Smooth muscle cell of the coronary artery (primary cell): ENCODE results near the gene BAIAP3. TPM values are rescaled to one million over a fixed set of nuclear protein-coding genes. Genes with fewer than 3 reads are reported as not detected.

Experiments used
- total RNA-seq: library from RNA; depleted of rRNA; stranded (reverse); fragments of >200 nt; gene quantifications from 2 replicates; pipeline ENCODE4 v1.2.3, GENCODE V29; 2014; ENCODE audit warnings: low replicate concordance

BAIAP3 gene
- total RNA-seq = 0.60 TPM in 1 of 2 replicates, not detected in the other

DNA sequence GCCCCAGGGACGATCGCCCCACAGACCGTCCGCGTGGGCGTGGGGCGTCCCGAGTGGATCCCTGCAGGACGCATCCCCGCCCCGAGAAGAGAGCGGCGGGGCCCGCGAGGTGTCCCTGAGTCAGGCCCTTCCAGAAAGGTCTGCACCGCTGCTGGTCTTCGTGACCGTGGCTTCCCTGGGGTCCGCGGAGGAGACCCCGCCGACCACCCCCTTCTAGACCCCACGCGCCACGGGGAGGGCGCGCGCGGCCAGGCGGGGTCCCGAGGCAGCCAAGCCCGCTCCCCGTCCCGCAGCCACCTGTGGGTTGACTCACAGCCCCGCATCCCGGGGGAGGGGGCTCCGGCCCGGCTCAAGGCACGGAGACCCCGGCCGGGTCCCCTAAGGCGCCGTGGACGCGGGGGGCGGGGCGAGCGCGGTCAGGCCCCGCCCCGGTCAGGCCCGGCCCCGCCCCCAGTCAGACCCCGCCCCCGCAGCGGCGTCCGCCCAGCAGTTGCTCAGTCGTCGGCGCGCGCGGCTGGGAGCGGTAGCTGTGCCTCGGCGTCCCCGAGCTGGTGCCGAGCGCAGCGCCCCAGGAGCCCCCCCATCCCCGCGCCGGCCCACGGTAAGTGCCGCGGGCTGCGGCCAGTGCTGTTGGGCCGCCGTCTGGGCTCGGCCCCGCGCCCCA lies at the start of gene BAIAP3:
Gene BAIAP3 (plus strand): TSS at position 497 of the 664 bp plus-strand sequence. CDS start 4,905 bp downstream, outside the sequence.

GRCh38 chr16:1308977-1309885 lies 24.2 kb upstream of the BAIAP3 start, which contains the start of gene UBE2I:
TSS of gene UBE2I (plus strand) at chr16:1309636. CDS start at chr16:1314031, 4,395 bp downstream.

GRCh38 chr16:1351582-1352362 lies 18.3 kb downstream of the BAIAP3 start, which contains the start of the genes GNPTG and TSR3:
TSS of gene GNPTG (plus strand) at chr16:1351931. CDS start at chr16:1351966, 35 bp downstream.
TSS of gene TSR3 (minus strand) at chr16:1351878. CDS start at chr16:1351804, 74 bp downstream.

Other genes with a start within 250 kb of the BAIAP3 start
- not detected in 2 replicates for gene C1QTNF8, start 237.4 kb upstream of the BAIAP3 start, total RNA-seq
- gene CACNA1H, start 180.5 kb upstream of the BAIAP3 start, total RNA-seq = 0.45 and 2.2 TPM in 2 replicates
- not detected in 2 replicates for gene TPSG1, start 108.4 kb upstream of the BAIAP3 start, total RNA-seq
- gene TPSB2, start 103.5 kb upstream of the BAIAP3 start, total RNA-seq = not detected in 2 replicates
- not detected in 2 replicates for gene TPSAB1, start 92.9 kb upstream of the BAIAP3 start, total RNA-seq
- not detected in 2 replicates for gene TPSD1, start 77.6 kb upstream of the BAIAP3 start, total RNA-seq
- 33.1 and 36.5 TPM in 2 replicates for gene UBE2I, start 24.0 kb upstream of the BAIAP3 start, total RNA-seq
- 31.9 and 68.2 TPM in 2 replicates for gene TSR3, start 18.2 kb downstream of the BAIAP3 start, total RNA-seq
- gene GNPTG, start 18.3 kb downstream of the BAIAP3 start, total RNA-seq = 32.8 and 93.4 TPM in 2 replicates
- 5.3 and 9.7 TPM in 2 replicates for gene UNKL, start 81.1 kb downstream of the BAIAP3 start, total RNA-seq
- 16.8 and 18.8 TPM in 2 replicates for gene UQCC4, start 87.1 kb downstream of the BAIAP3 start, total RNA-seq
- gene PERCC1, start 97.4 kb downstream of the BAIAP3 start, total RNA-seq = not detected in 2 replicates
- 0.08 and 0.70 TPM in 2 replicates for gene CCDC154, start 110.9 kb downstream of the BAIAP3 start, total RNA-seq
- 35.6 and 83.5 TPM in 2 replicates for gene CLCN7, start 141.4 kb downstream of the BAIAP3 start, total RNA-seq
- gene PTX4, start 155.3 kb downstream of the BAIAP3 start, total RNA-seq = not detected in 2 replicates
- gene TELO2, start 159.7 kb downstream of the BAIAP3 start, total RNA-seq = 5.1 and 10.0 TPM in 2 replicates
- gene TMEM204, start 200.0 kb downstream of the BAIAP3 start, total RNA-seq = 19.0 and 45.4 TPM in 2 replicates